RWPE2 (cell line): ENCODE results near the gene CAMK1D.
A peak's percentile ranks its signal among the peaks of the same experiment; 100 is the strongest.
"Not testable (repeated sequence)": the region's sequence is repeated elsewhere in the genome, so short reads cannot be mapped to it uniquely, and the experiment has no call there.

Experiments used
- ATAC-seq: fragments of 200-7000 bp; cut with Tn5 transposase; 3 replicates; pipeline ENCODE4 v1.9.1; 2021; ENCODE audit warnings: low read depth
- DNase-seq: peaks from one replicate; pipeline ENCODE4 v3.0.0-alpha.2; 2020; ENCODE audit warnings: low spot score
- H3K27ac ChIP-seq: fragments of 450-650 bp; 2 replicates; pipeline ENCODE4 v1.5.1; 2017; ENCODE audit warnings: mild to moderate bottlenecking; ENCODE audit not compliant: poor library complexity, severe bottlenecking
- H3K27me3 ChIP-seq: fragments of 250-450 bp; sonication (Bioruptor Pico); 2 replicates; pipeline ENCODE4 v1.5.1; 2021; ENCODE audit warnings: mild to moderate bottlenecking, moderate library complexity; ENCODE audit not compliant: insufficient read depth, poor library complexity, severe bottlenecking
- H3K36me3 ChIP-seq: fragments of 250-450 bp; sonication (Bioruptor Pico); 2 replicates; pipeline ENCODE4 v1.5.1; 2020; ENCODE audit warnings: low read depth, mild to moderate bottlenecking, moderate library complexity
- H3K4me1 ChIP-seq: fragments of 250-450 bp; sonication (Bioruptor Pico); 2 replicates; pipeline ENCODE4 v1.5.1; 2021; ENCODE audit warnings: mild to moderate bottlenecking, moderate library complexity; ENCODE audit not compliant: insufficient read depth, poor library complexity, severe bottlenecking
- H3K4me3 ChIP-seq: fragments of 250-450 bp; sonication (Bioruptor Pico); 2 replicates; pipeline ENCODE4 v1.5.1; 2021; ENCODE audit warnings: mild to moderate bottlenecking, moderate library complexity; ENCODE audit not compliant: severe bottlenecking
- H3K9me3 ChIP-seq: fragments of 250-450 bp; sonication (Bioruptor Pico); 2 replicates; pipeline ENCODE4 v1.5.1; 2021; ENCODE audit warnings: mild to moderate bottlenecking, moderate library complexity; ENCODE audit not compliant: severe bottlenecking
- TF ChIP-seq, protein P1 (sequence below): fragments of 450-650 bp; IDR thresholded peaks from one replicate; pipeline ENCODE4 v1.5.1; 2017; ENCODE audit warnings: mild to moderate bottlenecking, moderate library complexity; ENCODE audit not compliant: poor library complexity, severe bottlenecking

CAMK1D gene

DNA sequence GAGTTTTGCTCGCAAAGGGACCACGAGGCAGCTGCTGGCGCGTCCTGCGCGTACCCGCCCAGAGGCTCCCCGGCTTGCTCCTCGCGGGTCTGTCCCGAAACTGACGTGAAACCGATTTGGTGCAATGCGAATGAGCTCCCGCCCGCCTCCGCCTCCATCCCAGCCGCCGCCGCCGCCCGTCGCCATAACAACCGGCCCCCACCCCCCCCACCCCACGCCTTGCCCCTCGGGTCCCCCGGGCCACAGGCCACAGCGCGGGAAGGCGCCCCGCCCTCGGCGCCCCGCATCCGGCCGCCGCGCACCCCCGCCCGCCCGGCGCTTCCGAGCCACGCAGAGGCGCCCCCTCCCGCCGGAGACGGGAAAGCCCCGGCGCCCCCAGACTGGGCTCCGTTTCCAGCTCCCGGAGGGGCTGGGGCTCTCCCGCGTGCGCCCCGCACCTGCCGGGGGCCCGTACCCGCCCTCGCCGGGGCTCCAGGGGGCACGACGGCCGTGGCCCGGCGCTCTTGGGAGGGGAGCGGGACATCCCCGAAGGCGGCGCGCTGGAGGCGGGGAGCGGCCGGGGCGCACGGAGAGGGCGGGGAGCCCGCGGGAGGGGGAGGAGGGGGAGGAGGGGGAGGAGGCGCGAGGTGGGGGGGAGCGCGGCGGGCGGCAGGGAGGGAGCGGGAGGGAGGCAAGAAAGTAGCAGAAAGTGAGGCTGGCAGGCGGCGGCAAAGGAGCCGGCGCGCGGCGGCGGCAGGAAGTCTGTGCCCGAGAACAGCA is at the start of gene CAMK1D:
TSS of gene CAMK1D (plus strand) at position 678 of the 759 bp plus-strand sequence.
- H3K27me3 ChIP-seq: no peaks in the 10 kb centered on the region
- DNase-seq (no peak), ATAC-seq (peak; percentile 51)
- TF ChIP-seq, protein P1, sequence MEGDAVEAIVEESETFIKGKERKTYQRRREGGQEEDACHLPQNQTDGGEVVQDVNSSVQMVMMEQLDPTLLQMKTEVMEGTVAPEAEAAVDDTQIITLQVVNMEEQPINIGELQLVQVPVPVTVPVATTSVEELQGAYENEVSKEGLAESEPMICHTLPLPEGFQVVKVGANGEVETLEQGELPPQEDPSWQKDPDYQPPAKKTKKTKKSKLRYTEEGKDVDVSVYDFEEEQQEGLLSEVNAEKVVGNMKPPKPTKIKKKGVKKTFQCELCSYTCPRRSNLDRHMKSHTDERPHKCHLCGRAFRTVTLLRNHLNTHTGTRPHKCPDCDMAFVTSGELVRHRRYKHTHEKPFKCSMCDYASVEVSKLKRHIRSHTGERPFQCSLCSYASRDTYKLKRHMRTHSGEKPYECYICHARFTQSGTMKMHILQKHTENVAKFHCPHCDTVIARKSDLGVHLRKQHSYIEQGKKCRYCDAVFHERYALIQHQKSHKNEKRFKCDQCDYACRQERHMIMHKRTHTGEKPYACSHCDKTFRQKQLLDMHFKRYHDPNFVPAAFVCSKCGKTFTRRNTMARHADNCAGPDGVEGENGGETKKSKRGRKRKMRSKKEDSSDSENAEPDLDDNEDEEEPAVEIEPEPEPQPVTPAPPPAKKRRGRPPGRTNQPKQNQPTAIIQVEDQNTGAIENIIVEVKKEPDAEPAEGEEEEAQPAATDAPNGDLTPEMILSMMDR: peak; percentile 56
- no peak within 1 kb of the TSS for H3K27ac ChIP-seq
- H3K9me3 ChIP-seq: no peaks in the 10 kb centered on the region
- H3K36me3 ChIP-seq: no peaks in the 10 kb centered on the region
- peak within 1 kb of the TSS; percentile 60 for H3K4me3 ChIP-seq
- no peaks in the 10 kb centered on the region for H3K4me1 ChIP-seq

DNA sequence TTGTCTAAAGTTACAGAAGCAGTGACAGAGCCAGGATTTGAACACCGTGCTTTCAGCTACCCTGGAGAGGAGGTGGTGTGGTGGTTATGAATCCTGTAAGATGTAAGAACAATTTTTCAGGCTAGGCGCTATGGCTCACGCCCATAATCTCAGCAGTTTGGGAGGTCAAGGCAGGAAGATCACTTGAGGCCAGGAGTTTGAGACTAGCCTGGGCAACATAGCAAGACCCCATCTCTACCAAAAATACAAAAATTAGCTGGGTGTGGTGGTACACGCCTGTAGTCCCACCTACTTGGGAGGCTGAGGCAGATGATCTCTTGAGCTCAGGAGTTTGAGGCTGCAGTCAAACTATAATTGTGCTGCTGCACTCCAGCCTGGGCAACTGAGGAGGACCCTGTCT is 48.3 kb upstream of the CAMK1D start:
- H3K27me3 ChIP-seq, H3K36me3 ChIP-seq, H3K27ac ChIP-seq, ATAC-seq, H3K4me3 ChIP-seq, H3K4me1 ChIP-seq, H3K9me3 ChIP-seq, DNase-seq: not testable (repeated sequence)

DNA sequence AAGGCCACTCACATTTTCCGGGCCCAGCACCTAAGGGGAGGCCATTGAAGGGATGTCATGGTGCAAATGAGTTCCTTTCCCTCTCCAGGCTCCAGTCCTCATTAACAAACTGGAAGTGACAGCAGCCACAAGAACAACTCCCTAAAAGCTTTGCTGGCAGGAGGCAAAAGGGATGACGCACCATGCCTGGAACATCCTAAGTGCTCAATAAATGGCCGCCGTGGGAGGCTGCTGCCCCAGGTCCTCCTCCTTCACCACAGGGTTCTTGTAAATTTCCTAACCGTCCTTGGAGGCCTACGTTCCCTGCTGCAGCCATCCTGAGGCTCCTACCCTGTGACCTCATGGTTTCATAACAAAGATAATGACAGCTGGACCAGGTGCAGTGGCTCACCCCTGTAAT is 41.3 kb upstream of the CAMK1D start:
- Histone ChIP-seq H3K27me3 (no peaks in the 10 kb centered on the region), H3K27ac (no peak overlapping the region), H3K9me3 (no peaks in the 10 kb centered on the region), H3K4me3 (no peak overlapping the region), H3K36me3 (no peaks in the 10 kb centered on the region), H3K4me1 (no peaks in the 10 kb centered on the region)
- DNase-seq (no peak), ATAC-seq (no peak)
- TF ChIP-seq, protein P1: no peak

DNA sequence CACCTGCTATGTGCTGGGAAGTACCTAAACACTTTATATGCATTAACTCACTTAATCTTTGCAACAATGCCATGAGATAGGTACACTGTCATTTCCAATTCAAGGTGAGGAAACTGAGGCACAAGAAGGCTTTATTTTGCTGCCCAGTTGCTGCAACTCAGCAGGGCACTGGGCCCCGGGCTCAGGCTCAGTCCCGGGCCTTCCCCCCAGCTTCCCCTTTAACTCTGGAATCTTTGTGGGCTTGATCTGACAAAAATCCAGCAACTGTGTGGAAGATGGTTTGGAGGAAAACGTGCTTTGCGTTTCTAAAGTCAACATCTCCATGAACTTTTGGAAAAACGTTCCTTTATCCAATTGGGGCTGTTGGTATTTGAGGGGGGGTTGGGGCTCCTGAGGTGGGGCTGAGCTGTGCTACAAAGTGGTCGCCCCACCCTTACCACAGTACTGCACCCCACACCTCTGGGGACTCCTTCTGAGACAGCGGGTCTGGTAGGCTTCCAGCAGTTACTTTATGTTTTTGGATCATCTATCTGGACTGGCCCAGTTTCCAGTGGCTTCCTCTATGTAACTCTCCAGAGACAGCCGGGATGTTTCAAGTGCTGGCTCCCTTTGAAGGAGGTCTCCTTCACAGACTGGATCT is 40.5 kb upstream of the CAMK1D start:
- Histone ChIP-seq H3K27ac (no peak overlapping the region), H3K27me3 (no peaks in the 10 kb centered on the region), H3K4me1 (no peaks in the 10 kb centered on the region), H3K9me3 (no peaks in the 10 kb centered on the region), H3K4me3 (no peak overlapping the region), H3K36me3 (no peaks in the 10 kb centered on the region)
- DNase-seq (no peak), ATAC-seq (no peak)
- TF ChIP-seq, protein P1: no peak

DNA sequence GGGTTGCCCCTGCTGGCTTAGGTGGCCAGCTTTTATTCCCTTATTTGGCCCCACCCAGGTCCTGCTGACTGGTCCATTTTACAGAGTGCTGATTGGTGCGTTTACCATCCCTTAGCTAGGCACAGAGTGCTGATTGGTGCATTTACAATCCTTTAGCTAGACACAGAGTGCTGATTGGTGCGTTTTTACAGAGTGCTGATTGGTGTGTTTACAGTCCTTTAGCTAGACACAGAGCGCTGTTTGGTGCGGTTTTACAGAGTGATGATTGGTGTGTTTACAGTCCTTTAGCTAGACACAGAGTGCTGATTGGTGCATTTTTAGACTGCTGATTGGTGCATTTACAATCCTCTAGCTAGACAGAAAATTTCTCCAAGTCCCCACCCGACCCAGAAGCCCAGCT is 39.6 kb upstream of the CAMK1D start:
- H3K27ac ChIP-seq, H3K9me3 ChIP-seq, H3K4me3 ChIP-seq, ATAC-seq, H3K36me3 ChIP-seq, DNase-seq, H3K27me3 ChIP-seq, H3K4me1 ChIP-seq: not testable (repeated sequence)

DNA sequence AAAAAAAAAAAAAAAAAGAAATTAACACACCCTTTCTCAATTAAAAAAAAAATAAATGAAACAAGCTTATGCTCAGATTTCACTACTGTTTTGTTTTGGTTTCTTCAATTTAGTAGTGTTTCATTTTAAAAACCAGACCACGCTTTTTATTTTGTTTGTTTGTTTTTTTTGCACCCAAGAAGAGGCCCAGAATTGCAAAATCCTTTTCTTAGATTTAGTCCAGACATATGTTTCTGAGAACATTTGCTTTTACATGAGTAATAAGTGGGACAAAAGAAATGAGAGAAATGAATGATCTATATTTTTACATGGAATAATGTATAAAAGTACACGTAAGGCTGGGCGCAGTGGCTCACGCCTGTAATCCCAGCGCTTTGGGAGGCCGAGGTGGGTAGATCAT is 34.5 kb upstream of the CAMK1D start:
- H3K9me3 ChIP-seq: no peaks in the 10 kb centered on the region
- DNase-seq (no peak), ATAC-seq (no peak)
- H3K4me1 ChIP-seq: no peaks in the 10 kb centered on the region
- no peaks in the 10 kb centered on the region for H3K36me3 ChIP-seq
- no peak overlapping the region for H3K4me3 ChIP-seq
- no peaks in the 10 kb centered on the region for H3K27me3 ChIP-seq
- TF ChIP-seq, protein P1: no peak
- no peak overlapping the region for H3K27ac ChIP-seq
